Osteocyte (in vitro differentiated cells): ENCODE data around the gene ACTR10. TPM values are rescaled to one million over a fixed set of nuclear protein-coding genes. Genes with fewer than 3 reads are reported as not detected.

Source experiments
- DNase-seq: peaks from one replicate; pipeline ENCODE4 v3.0.0; 2021; ENCODE audit warnings: mixed read lengths; ENCODE audit not compliant: unreplicated experiment; ENCODE audit errors: extremely low spot score
- H3K27ac Mint-ChIP-seq: one replicate; pipeline ENCODE4 v1.8.0; 2021; ENCODE audit warnings: mild to moderate bottlenecking, mixed read lengths; ENCODE audit not compliant: unreplicated experiment
- H3K27me3 Mint-ChIP-seq: one replicate; pipeline ENCODE4 v1.8.0; 2021; ENCODE audit warnings: mixed read lengths; ENCODE audit not compliant: unreplicated experiment
- H3K36me3 Mint-ChIP-seq: one replicate; pipeline ENCODE4 v1.8.0; 2021; ENCODE audit warnings: mixed read lengths; ENCODE audit not compliant: unreplicated experiment
- H3K4me1 Mint-ChIP-seq: one replicate; pipeline ENCODE4 v1.8.0; 2021; ENCODE audit warnings: mixed read lengths; ENCODE audit not compliant: unreplicated experiment
- H3K4me3 Mint-ChIP-seq: one replicate; pipeline ENCODE4 v1.8.0; 2021; ENCODE audit warnings: mild to moderate bottlenecking, moderate library complexity, mixed read lengths; ENCODE audit not compliant: unreplicated experiment
- H3K9me3 Mint-ChIP-seq: one replicate; pipeline ENCODE4 v1.8.0; 2021; ENCODE audit warnings: mixed read lengths; ENCODE audit not compliant: unreplicated experiment
- CTCF ChIP-seq: fragments of 200-600 bp; sonication (generic); IDR thresholded peaks from 2 replicates; pipeline ENCODE4 v1.5.0; 2021; ENCODE audit warnings: antibody characterized with exemption, mild to moderate bottlenecking, moderate library complexity
- total RNA-seq: library from RNA; stranded (reverse); gene quantifications from 2 replicates; pipeline ENCODE4 v1.2.1, GENCODE V29; 2021

ACTR10 gene
- total RNA-seq, 1 donor from 2014 or later = 80.3 TPM

DNA sequence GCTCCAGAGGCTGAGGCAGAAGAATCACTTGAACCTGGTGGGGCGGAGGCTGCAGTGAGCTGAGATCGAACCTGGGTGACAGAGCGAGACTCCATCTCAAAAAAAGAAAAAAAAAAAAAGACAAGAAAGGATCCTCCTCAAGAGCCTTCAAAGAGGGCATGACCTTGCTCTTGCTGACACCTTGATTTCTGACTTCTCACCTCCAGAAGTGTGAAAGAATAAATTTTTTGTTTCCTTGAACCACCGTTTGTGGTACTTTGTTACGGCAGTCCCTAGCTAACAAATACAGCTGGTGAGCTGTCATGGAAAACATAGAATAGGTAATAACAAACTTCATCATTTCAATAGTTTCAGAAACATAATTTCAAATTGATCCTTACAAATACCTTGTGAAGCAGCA is 1.9 kb upstream of the ACTR10 start:
- H3K9me3 Mint-ChIP-seq = no peaks in the 10 kb centered on the region
- DNase-seq = no peak
- H3K36me3 Mint-ChIP-seq = no peaks in the 10 kb centered on the region
- TF ChIP-seq CTCF = no peak
- peaks cover 19% of the 10 kb centered on the region for H3K27me3 Mint-ChIP-seq
- no peak overlapping the region for H3K4me3 Mint-ChIP-seq
- H3K4me1 Mint-ChIP-seq = peaks cover 18% of the 10 kb centered on the region
- no peak overlapping the region for H3K27ac Mint-ChIP-seq

GRCh38 chr14:58200480-58200841 is 512 bp downstream of the ACTR10 start:
- no peaks in the 10 kb centered on the region for H3K9me3 Mint-ChIP-seq
- H3K27ac Mint-ChIP-seq = peak overlapping the region; percentile 96
- H3K4me3 Mint-ChIP-seq = peak overlapping the region; percentile 96
- TF ChIP-seq CTCF = no peak
- H3K36me3 Mint-ChIP-seq = peaks cover 5% of the 10 kb centered on the region
- DNase-seq = no peak
- peaks cover 18% of the 10 kb centered on the region for H3K4me1 Mint-ChIP-seq
- peaks cover 12% of the 10 kb centered on the region for H3K27me3 Mint-ChIP-seq

DNA sequence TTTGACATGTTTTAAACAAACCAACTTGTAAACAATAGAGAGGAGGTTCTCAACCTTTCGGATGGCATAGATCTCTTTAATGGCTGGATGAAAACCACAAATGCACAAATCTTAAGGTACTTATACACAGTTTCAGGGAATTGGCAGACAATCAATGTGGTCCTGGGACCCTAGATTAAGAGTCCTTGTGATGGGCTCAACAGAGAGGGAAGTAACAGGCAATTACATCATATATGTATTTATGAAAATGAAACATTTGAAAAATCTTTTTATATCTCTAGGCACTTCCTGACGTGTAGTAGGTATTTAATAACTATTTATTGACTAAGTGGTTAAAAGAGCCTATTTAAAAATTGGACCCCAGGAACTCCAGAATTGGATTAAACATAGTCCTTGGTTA is 897 bp downstream of the ACTR10 start:
- H3K4me1 Mint-ChIP-seq = peaks cover 18% of the 10 kb centered on the region
- peak overlapping the region; percentile 96 for H3K27ac Mint-ChIP-seq
- no peak for TF ChIP-seq CTCF
- no peak for DNase-seq
- H3K27me3 Mint-ChIP-seq = peaks cover 8% of the 10 kb centered on the region
- peak overlapping the region; percentile 96 for H3K4me3 Mint-ChIP-seq
- no peaks in the 10 kb centered on the region for H3K9me3 Mint-ChIP-seq
- H3K36me3 Mint-ChIP-seq = peaks cover 5% of the 10 kb centered on the region

DNA sequence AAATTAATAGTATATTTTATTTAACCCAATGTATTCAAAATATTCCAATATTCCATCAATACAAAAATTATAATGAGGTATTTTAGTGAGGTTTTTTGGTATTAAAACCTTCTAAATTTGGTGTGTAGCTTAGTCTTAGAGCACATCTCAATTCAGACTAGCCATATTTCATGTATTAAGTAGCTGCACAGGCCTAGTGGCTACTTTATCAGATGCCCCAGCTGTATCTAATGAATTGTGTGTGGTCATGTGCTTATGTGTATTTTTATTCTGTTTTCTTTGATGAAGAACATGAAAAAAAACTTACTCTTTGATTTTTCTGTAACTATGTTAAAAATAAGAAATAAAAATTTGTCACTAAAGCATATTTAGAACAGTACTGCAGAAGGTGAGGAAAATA is 13.2 kb downstream of the ACTR10 start:
- no peak for TF ChIP-seq CTCF
- Mint-ChIP-seq H3K36me3 (peaks cover 47% of the 10 kb centered on the region), H3K4me3 (no peak overlapping the region), H3K4me1 (peaks cover 13% of the 10 kb centered on the region), H3K9me3 (peaks cover 3% of the 10 kb centered on the region), H3K27ac (no peak overlapping the region), H3K27me3 (no peaks in the 10 kb centered on the region)
- no peak for DNase-seq

DNA sequence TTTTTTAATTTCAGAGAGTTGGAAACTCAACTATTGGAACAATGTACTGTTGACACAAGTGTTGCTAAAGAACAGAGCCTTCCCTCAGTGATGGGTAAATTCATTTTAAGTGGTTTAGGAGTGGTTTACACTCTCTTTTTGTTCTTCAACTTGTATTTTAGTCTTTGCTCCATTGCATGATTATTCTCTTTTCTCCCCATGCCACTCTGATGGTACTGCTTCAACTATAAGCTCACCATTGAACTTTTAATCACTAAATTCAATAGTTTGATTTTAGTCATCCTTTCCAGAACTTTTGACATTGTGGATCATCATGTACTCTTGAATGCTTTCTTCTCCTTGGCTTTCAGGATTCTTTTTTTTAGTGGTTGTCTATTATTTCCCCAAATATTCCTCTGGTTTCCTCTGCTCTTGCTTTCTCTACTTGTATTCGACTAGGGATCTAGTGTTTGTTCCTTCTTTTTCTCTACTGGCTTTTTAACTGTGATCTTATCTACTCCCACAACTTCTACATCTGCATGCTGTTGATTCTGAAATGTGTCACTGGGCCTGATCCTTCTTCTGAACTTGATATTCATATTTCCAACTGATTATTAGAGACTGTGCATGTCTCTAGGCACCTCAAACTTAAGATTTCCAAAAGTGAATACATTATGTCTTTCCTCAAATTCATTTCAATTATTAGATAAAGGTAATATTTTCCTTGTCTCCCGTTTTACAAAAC is 15.4 kb downstream of the ACTR10 start:
- peaks cover 3% of the 10 kb centered on the region for H3K9me3 Mint-ChIP-seq
- no peaks in the 10 kb centered on the region for H3K27me3 Mint-ChIP-seq
- peaks cover 13% of the 10 kb centered on the region for H3K4me1 Mint-ChIP-seq
- peaks cover 41% of the 10 kb centered on the region for H3K36me3 Mint-ChIP-seq
- H3K4me3 Mint-ChIP-seq = no peak overlapping the region
- H3K27ac Mint-ChIP-seq = no peak overlapping the region
- TF ChIP-seq CTCF = no peak
- no peak for DNase-seq
